Fibroblast of pulmonary artery (primary cell): ENCODE data around the gene CTIF.

ENCODE experiments used
- DNase-seq: peaks from one replicate; pipeline ENCODE4 v3.0.0-alpha.2; 2010; ENCODE audit warnings: low read depth
- H3K4me3 ChIP-seq: replicated peaks from 2 replicates; pipeline ENCODE4 v1.5.1; 2011; ENCODE audit warnings: low read depth, mild to moderate bottlenecking, control low read depth, low read length, moderate library complexity
- TF ChIP-seq, protein P1 (sequence below): IDR thresholded peaks from 2 replicates; pipeline ENCODE4 v1.5.1; 2011; ENCODE audit warnings: mild to moderate bottlenecking, control low read depth, low read length, inconsistent platforms; ENCODE audit errors: missing control alignments

CTIF gene

DNA sequence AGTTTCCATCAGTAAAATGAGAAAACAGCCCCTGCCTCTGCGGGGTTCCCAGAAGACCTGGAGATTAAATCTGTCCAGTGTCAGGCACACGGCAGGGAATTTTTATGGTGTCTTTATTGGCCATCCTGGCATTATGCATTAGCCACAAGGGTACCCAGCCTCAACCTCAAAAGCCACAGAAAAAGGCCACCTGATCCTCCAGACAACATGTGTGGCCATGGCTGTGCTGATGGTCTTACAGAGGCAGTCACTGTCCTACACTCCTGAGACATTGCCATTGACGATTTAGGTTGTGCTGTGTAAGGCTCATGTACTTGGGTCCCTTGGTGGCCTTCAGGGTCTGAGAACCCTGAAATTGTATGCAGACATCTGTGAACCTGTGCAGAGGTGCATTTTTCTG lies 296.3 kb downstream of the CTIF start:
- DNase-seq, result no peak
- H3K4me3 ChIP-seq, result no peak overlapping the region
- TF ChIP-seq, protein P1, sequence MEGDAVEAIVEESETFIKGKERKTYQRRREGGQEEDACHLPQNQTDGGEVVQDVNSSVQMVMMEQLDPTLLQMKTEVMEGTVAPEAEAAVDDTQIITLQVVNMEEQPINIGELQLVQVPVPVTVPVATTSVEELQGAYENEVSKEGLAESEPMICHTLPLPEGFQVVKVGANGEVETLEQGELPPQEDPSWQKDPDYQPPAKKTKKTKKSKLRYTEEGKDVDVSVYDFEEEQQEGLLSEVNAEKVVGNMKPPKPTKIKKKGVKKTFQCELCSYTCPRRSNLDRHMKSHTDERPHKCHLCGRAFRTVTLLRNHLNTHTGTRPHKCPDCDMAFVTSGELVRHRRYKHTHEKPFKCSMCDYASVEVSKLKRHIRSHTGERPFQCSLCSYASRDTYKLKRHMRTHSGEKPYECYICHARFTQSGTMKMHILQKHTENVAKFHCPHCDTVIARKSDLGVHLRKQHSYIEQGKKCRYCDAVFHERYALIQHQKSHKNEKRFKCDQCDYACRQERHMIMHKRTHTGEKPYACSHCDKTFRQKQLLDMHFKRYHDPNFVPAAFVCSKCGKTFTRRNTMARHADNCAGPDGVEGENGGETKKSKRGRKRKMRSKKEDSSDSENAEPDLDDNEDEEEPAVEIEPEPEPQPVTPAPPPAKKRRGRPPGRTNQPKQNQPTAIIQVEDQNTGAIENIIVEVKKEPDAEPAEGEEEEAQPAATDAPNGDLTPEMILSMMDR, result no peak

DNA sequence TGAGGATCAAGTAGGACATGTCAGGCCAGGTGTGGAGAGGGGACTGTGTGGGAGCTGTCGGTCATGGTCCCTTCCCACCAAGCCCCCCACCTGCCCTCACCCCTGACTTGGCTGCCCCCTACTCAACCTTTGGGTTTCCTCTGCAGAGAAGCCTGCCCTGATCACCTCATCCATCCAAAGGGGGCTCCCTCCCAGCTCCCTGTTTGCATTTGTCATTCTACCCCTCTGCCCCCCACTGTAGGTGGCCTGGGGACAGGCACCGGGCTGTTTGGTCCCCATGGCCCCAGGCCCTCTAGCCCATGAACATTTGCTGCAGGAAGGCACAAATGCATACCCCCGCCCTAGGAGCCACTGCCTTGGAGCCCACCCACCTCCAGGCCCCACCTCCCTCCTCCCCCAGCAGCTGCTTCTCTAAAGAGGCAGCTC lies 296.9 kb downstream of the CTIF start:
- no peak overlapping the region for H3K4me3 ChIP-seq
- no peak for DNase-seq
- TF ChIP-seq, protein P1, result no peak

DNA sequence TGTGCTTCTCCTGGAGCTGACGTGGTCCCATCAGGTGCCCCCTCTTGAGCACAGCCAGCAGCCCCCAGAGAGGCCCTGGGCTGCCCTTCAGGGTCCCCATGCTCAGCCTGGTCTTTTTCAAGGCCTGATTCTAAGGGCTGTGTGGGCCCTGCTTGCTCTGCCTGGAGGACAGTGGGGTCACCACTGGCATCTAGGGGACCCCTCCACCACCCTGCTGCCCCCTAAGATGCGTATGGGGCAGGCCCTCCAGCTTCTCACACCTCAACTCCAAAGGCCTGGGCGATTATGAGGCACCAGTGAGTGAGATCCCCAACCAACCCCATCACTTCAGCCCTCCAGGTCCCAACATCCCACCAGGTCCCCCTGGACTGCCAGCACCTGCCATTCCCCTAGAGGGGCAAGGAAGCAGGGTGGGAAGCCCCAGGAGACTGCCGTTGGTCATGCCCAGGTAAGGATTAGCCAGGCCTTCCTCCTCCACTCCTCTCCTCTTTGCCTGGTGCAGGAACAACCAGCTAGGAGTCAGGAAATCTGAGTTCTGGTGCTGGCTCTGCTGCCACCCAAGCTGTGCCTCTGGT lies 297.5 kb downstream of the CTIF start:
- DNase-seq, result no peak
- TF ChIP-seq, protein P1, result no peak
- no peak overlapping the region for H3K4me3 ChIP-seq

DNA sequence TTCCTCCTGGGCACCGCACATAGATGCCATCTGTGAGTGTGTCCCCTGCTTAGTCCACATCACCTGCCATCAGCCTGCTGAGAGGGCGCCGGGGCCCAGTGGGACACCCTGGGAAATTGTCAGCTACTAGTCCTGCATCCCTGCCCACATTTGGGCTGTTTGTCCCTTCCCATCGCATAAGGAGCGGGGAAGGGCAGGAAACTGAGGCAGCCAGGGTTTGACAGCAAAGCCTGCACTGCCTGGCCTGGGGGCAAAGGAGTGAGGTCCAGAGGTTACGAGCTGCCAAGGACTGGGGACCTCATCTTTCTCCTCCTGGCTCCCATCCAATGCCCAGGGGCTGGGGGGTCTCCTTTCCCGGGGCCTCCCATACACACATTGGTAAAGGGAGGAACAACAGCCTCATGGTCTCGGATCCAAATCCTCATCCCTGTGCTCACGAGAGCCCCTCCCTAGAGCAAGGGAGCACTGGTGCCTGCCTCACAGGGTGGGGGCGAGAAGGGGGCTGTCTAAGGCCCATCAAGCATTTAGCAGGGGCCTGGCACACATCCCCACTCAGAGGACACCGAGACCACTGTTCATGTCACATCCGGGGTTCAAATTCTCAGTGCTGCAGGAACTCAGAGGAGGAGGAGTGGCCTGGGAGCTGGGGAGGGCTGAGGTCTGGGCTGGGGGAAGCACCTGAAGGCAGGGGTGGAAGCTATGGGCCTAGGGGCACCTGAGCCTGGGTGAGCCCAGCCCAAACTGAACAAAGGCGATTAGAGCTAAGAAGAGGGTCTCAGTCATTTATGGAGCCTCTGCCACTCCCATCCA lies 298.2 kb downstream of the CTIF start:
- no peak for DNase-seq
- TF ChIP-seq, protein P1, result no peak
- H3K4me3 ChIP-seq, result no peak overlapping the region

DNA sequence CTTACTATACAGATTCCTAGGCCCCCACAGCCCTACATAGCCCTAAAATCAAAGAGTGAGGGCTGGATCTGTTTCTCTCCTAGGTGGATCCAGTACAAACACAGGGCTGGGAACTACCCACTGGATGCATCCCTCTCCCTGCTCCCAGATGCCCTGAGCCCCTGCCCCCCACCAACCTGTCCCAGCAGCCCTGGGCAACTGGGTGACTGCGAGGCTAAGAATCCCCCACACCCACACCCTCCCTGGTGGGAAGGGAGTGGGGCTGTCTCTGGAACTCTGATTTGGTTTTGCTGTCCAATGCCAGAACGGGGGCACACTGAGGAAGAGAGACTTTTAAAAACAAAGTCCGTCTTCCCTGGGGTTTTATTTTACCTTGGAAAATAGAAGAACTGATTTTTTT lies 298.8 kb downstream of the CTIF start:
- no peak for DNase-seq
- TF ChIP-seq, protein P1, result no peak
- no peak overlapping the region for H3K4me3 ChIP-seq

DNA sequence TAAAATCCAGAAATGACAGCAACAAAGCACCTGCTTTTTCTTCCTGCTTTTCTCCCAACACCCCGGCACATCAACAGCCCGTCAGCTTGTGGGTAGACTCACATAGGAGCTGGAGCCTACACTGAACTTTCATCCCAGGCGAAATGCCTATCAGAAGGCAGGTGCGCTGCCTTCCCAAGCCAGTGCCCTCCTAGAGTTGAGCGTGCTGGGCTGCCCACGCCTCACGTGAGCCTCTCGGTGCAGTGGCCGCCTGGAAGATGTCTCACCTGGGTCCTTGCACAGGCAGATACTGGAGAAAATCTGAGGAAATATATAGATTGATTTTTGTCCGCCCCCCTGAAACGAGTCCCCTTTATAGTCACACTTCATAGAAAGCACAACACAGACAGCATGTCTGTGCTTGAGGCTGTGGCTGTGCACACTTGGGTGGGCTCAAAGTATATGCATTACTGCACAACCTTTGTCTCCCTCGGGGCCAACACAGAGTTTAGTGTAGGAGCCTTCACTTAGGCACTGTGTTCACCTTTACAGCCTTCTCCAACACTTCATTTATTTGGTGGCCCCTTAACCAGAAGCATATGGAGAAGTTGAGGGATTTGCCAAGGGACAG lies 299.4 kb downstream of the CTIF start:
- no peak for DNase-seq
- H3K4me3 ChIP-seq, result no peak overlapping the region
- TF ChIP-seq, protein P1, result no peak
